Neutrophil (primary cell): ENCODE data around the gene PUS10.
"Not testable (repeated sequence)": the region's sequence is repeated elsewhere in the genome, so short reads cannot be mapped to it uniquely, and the experiment has no call there.

ENCODE experiments used
- H3K27ac ChIP-seq: fragments of 200-600 bp; sonication (generic); 2 replicates; pipeline ENCODE4 v1.5.1; 2016; ENCODE audit warnings: mild to moderate bottlenecking, moderate library complexity
- H3K27me3 ChIP-seq: fragments of 200-600 bp; sonication (generic); 2 replicates; pipeline ENCODE4 v1.6.0; 2016; ENCODE audit warnings: mild to moderate bottlenecking
- H3K36me3 ChIP-seq: fragments of 200-600 bp; sonication (generic); 2 replicates; pipeline ENCODE4 v1.5.1; 2017
- H3K4me1 ChIP-seq, 2 experiments: fragments of 200-600 bp in 1 of 2; sonication (generic) in 1 of 2; 1 replicate in 1 of 2; 2 replicates in 1 of 2; pipeline versions ENCODE4 v1.5.1 to v1.6.1; 2013 to 2016; ENCODE audit warnings: low read depth in 1 of 2, low read length in 1 of 2, mild to moderate bottlenecking in 1 of 2, moderate library complexity in 1 of 2; ENCODE audit not compliant: control insufficient read depth in 1 of 2, insufficient read depth in 1 of 2
- H3K4me3 ChIP-seq, 2 experiments: fragments of 200-600 bp in 1 of 2; sonication (generic) in 1 of 2; 1 replicate in 1 of 2; 2 replicates in 1 of 2; pipeline ENCODE4 v1.5.1; 2013 to 2016; ENCODE audit warnings: low read depth in 1 of 2, low read length in 1 of 2, mild to moderate bottlenecking in 1 of 2, moderate library complexity in 1 of 2
- H3K9me3 ChIP-seq: fragments of 200-600 bp; sonication (generic); 2 replicates; pipeline ENCODE4 v1.5.1; 2016
- CTCF ChIP-seq: fragments of 200-600 bp; sonication (generic); IDR thresholded peaks from 2 replicates; pipeline ENCODE4 v1.5.1; 2016; ENCODE audit warnings: antibody characterized with exemption

PUS10 gene

GRCh38 chr2:60992985-60993392, 25.1 kb downstream of the PUS10 start:
- TF ChIP-seq CTCF: no peak
- H3K4me3 ChIP-seq: peak overlapping the region; percentile 18 to 37
- H3K36me3 ChIP-seq: no peaks in the 10 kb centered on the region
- peaks cover 16 to 23% of the 10 kb centered on the region in 2 experiments for H3K4me1 ChIP-seq
- no peaks in the 10 kb centered on the region for H3K27me3 ChIP-seq
- H3K27ac ChIP-seq: peak overlapping the region; percentile 90
- no peaks in the 10 kb centered on the region for H3K9me3 ChIP-seq

- Histone ChIP-seq H3K27me3 (no peaks in the 10 kb centered on the region), H3K4me1 (peaks cover 27 to 34% of the 10 kb centered on the region in 2 experiments), H3K27ac (no peak overlapping the region), H3K9me3 (no peaks in the 10 kb centered on the region), H3K4me3 (no peak overlapping the region), H3K36me3 (no peaks in the 10 kb centered on the region)
- TF ChIP-seq CTCF: no peak
These were observed 26.4 kb downstream of the PUS10 start for GRCh38 chr2:60991644-60992043.

GRCh38 chr2:60989259-60989658, 28.8 kb downstream of the PUS10 start:
- Histone ChIP-seq H3K36me3 (no peaks in the 10 kb centered on the region), H3K9me3 (no peaks in the 10 kb centered on the region)

GRCh38 chr2:60987656-60988055, 30.4 kb downstream of the PUS10 start:
- H3K4me3 ChIP-seq: not testable (repeated sequence)

More at GRCh38 chr2:60989259-60989658, 28.8 kb downstream of the PUS10 start:
- TF ChIP-seq CTCF: no peak
- Histone ChIP-seq H3K4me3 (no peak overlapping the region), H3K4me1 (peaks cover 39 to 44% of the 10 kb centered on the region in 2 experiments), H3K27ac (no peak overlapping the region), H3K27me3 (no peaks in the 10 kb centered on the region)

GRCh38 chr2:60987041-60987440, 31.0 kb downstream of the PUS10 start:
- Histone ChIP-seq H3K27me3 (no peaks in the 10 kb centered on the region), H3K27ac (peak overlapping the region; percentile 53), H3K9me3 (no peaks in the 10 kb centered on the region), H3K4me3 (no peak overlapping the region), H3K4me1 (peaks cover 26 to 28% of the 10 kb centered on the region in 2 experiments), H3K36me3 (no peaks in the 10 kb centered on the region)
- TF ChIP-seq CTCF: no peak

More at GRCh38 chr2:60987656-60988055, 30.4 kb downstream of the PUS10 start:
- not testable (repeated sequence) for H3K36me3 ChIP-seq, H3K9me3 ChIP-seq, H3K27me3 ChIP-seq
- Histone ChIP-seq H3K27ac (peak overlapping the region; percentile 53), H3K4me1 (peaks cover 30 to 33% of the 10 kb centered on the region in 2 experiments)

GRCh38 chr2:60984720-60985119, 33.3 kb downstream of the PUS10 start:
- Histone ChIP-seq H3K4me3 (peak overlapping the region in 1 of 2 experiments; percentile 10), H3K4me1 (peaks cover 27 to 30% of the 10 kb centered on the region in 2 experiments)
- TF ChIP-seq CTCF: no peak

GRCh38 chr2:60982066-60982465, 36.0 kb downstream of the PUS10 start:
- not testable (repeated sequence) for H3K27me3 ChIP-seq, H3K36me3 ChIP-seq, H3K9me3 ChIP-seq, H3K4me3 ChIP-seq, H3K27ac ChIP-seq
- H3K4me1 ChIP-seq: peaks cover 29 to 34% of the 10 kb centered on the region in 2 experiments

More at GRCh38 chr2:60984720-60985119, 33.3 kb downstream of the PUS10 start:
- Histone ChIP-seq H3K27ac (peak overlapping the region; percentile 66), H3K36me3 (no peaks in the 10 kb centered on the region), H3K27me3 (no peaks in the 10 kb centered on the region), H3K9me3 (no peaks in the 10 kb centered on the region)
